BLaER1 treated with 17β-estradiol and CSF1 and Interleukin-3, amounts not matched to agents 10 nM and 100 nM (cell line): ENCODE data around the gene PHF20.

Source experiments
- H3K27ac ChIP-seq, 11 experiments: shearing (Covaris generic); formaldehyde crosslinking; 2 replicates each; pipeline ENCODE4 v1.8.1; 2022
- H3K27me3 ChIP-seq, 11 experiments: shearing (Covaris generic); formaldehyde crosslinking; 2 replicates each; pipeline ENCODE4 v1.8.1; 2022
- H3K36me3 ChIP-seq, 11 experiments: shearing (Covaris generic); formaldehyde crosslinking; 2 replicates each; pipeline ENCODE4 v1.8.1; 2022
- H3K4me1 ChIP-seq, 10 experiments: shearing (Covaris generic); formaldehyde crosslinking; 2 replicates each; pipeline ENCODE4 v1.8.1; 2022
- H3K4me2 ChIP-seq, 11 experiments: shearing (Covaris generic); formaldehyde crosslinking; 2 replicates each; pipeline ENCODE4 v1.8.1; 2022
- H3K4me3 ChIP-seq, 10 experiments: shearing (Covaris generic); formaldehyde crosslinking; 2 replicates each; pipeline ENCODE4 v1.8.1; 2022
- H3K9ac ChIP-seq, 11 experiments: shearing (Covaris generic); formaldehyde crosslinking; 2 replicates each; pipeline ENCODE4 v1.8.1; 2022
- H3K9me3 ChIP-seq, 11 experiments: shearing (Covaris generic); formaldehyde crosslinking; replicated peaks in 1 of 11; 2 replicates each; pipeline ENCODE4 v1.8.1; 2022
- H4K20me1 ChIP-seq, 11 experiments: shearing (Covaris generic); formaldehyde crosslinking; 2 replicates each; pipeline ENCODE4 v1.8.1; 2022
- Cebpa-rat ChIP-seq, 11 experiments: shearing (Covaris generic); IDR thresholded peaks; 2 replicates each; pipeline ENCODE4 v1.8.1; 2022

The PHF20 gene

GRCh38 chr20:35974256-35974655 is 202.4 kb downstream of the PHF20 start:
- TF ChIP-seq Cebpa-rat (IDR thresholded peaks at IDR 0.05), result no peak
- no peaks in the 10 kb centered on the region for H3K36me3 ChIP-seq
- H3K4me1 ChIP-seq, result peaks cover 0 to 46% (median 22%) of the 10 kb centered on the region in 10 experiments; a peak in 16 of 20 replicates
- H4K20me1 ChIP-seq, result no peaks in the 10 kb centered on the region
- H3K4me3 ChIP-seq, result no peak overlapping the region
- H3K27me3 ChIP-seq, result no peaks in the 10 kb centered on the region
- H3K27ac ChIP-seq, result no peak overlapping the region
- H3K9ac ChIP-seq, result no peak overlapping the region
- H3K4me2 ChIP-seq, result no peak overlapping the region
- peaks cover 0 to 7% (median 0%) of the 10 kb centered on the region in 11 experiments; a peak in 4 of 22 replicates for H3K9me3 ChIP-seq

- TF ChIP-seq Cebpa-rat (IDR thresholded peaks at IDR 0.05), result no peak
- H3K27ac ChIP-seq, result peak overlapping the region in 4 of 11 experiments; percentile 9 to 83 (median 59); a peak in 7 of 22 replicates
- H3K9me3 ChIP-seq, result peaks cover 0 to 7% (median 0%) of the 10 kb centered on the region in 11 experiments; a peak in 4 of 22 replicates
- H3K9ac ChIP-seq, result no peak overlapping the region
- H3K36me3 ChIP-seq, result no peaks in the 10 kb centered on the region
- no peaks in the 10 kb centered on the region for H3K27me3 ChIP-seq
- no peaks in the 10 kb centered on the region for H4K20me1 ChIP-seq
- peak overlapping the region in 4 of 11 experiments; percentile 4 to 78 (median 58); a peak in 6 of 22 replicates for H3K4me2 ChIP-seq
- no peak overlapping the region for H3K4me3 ChIP-seq
- peaks cover 0 to 58% (median 29%) of the 10 kb centered on the region in 10 experiments; a peak in 16 of 20 replicates for H3K4me1 ChIP-seq
Measured at GRCh38 chr20:35975576-35976373, 204.0 kb downstream of the PHF20 start.

GRCh38 chr20:35978041-35978513 is 206.3 kb downstream of the PHF20 start:
- H3K4me1 ChIP-seq, result peaks cover 0 to 70% (median 29%) of the 10 kb centered on the region in 10 experiments; a peak in 16 of 20 replicates
- H3K27ac ChIP-seq, result peak overlapping the region in 10 of 11 experiments; percentile 49 to 83 (median 68); a peak in 21 of 22 replicates
- H4K20me1 ChIP-seq, result no peaks in the 10 kb centered on the region
- peak overlapping the region in 1 of 10 experiments; percentile 13; a peak in 1 of 20 replicates for H3K4me3 ChIP-seq
- no peaks in the 10 kb centered on the region for H3K9me3 ChIP-seq
- peak in 10 of 11 experiments; percentile 37 to 92 (median 76); a peak in 18 of 22 replicates for TF ChIP-seq Cebpa-rat (IDR thresholded peaks at IDR 0.05)
- H3K36me3 ChIP-seq, result no peaks in the 10 kb centered on the region
- no peaks in the 10 kb centered on the region for H3K27me3 ChIP-seq
- H3K4me2 ChIP-seq, result peak overlapping the region in 10 of 11 experiments; percentile 15 to 78 (median 63); a peak in 18 of 22 replicates
- H3K9ac ChIP-seq, result peak overlapping the region in 6 of 11 experiments; percentile 6 to 58 (median 44); a peak in 8 of 22 replicates

GRCh38 chr20:35979544-35979943 is 207.7 kb downstream of the PHF20 start:
- peak overlapping the region in 6 of 11 experiments; percentile 60 to 78 (median 72); a peak in 12 of 22 replicates for H3K4me2 ChIP-seq
- H3K9me3 ChIP-seq, result no peaks in the 10 kb centered on the region
- H3K4me3 ChIP-seq, result no peak overlapping the region
- H3K36me3 ChIP-seq, result no peaks in the 10 kb centered on the region
- H3K9ac ChIP-seq, result peak overlapping the region in 3 of 11 experiments; percentile 14 to 42 (median 20); a peak in 3 of 22 replicates
- TF ChIP-seq Cebpa-rat (IDR thresholded peaks at IDR 0.05), result no peak
- no peaks in the 10 kb centered on the region for H4K20me1 ChIP-seq
- no peaks in the 10 kb centered on the region for H3K27me3 ChIP-seq
- peaks cover 0 to 70% (median 29%) of the 10 kb centered on the region in 10 experiments; a peak in 16 of 20 replicates for H3K4me1 ChIP-seq
- H3K27ac ChIP-seq, result peak overlapping the region in 6 of 11 experiments; percentile 7 to 83 (median 70); a peak in 8 of 22 replicates

- Histone ChIP-seq H3K36me3 (no peaks in the 10 kb centered on the region), H4K20me1 (no peaks in the 10 kb centered on the region), H3K4me2 (peak overlapping the region in 2 of 11 experiments; percentile 30 to 46; a peak in 5 of 22 replicates), H3K9me3 (no peaks in the 10 kb centered on the region), H3K27ac (peak overlapping the region in 1 of 11 experiments; percentile 9; a peak in 1 of 22 replicates), H3K27me3 (no peaks in the 10 kb centered on the region), H3K9ac (no peak overlapping the region), H3K4me1 (peaks cover 0 to 56% (median 29%) of the 10 kb centered on the region in 10 experiments; a peak in 16 of 20 replicates), H3K4me3 (no peak overlapping the region)
- TF ChIP-seq Cebpa-rat (IDR thresholded peaks at IDR 0.05), result no peak
Measured at GRCh38 chr20:35981969-35982368, 210.2 kb downstream of the PHF20 start.

GRCh38 chr20:35984382-35984781 is 212.6 kb downstream of the PHF20 start:
- H3K9ac ChIP-seq, result no peak overlapping the region
- H3K4me2 ChIP-seq, result peak overlapping the region in 3 of 11 experiments; percentile 15 to 59 (median 28); a peak in 5 of 22 replicates
- H3K4me3 ChIP-seq, result no peak overlapping the region
- H3K4me1 ChIP-seq, result peaks cover 0 to 32% (median 6%) of the 10 kb centered on the region in 10 experiments; a peak in 12 of 20 replicates
- H3K9me3 ChIP-seq, result no peaks in the 10 kb centered on the region
- H3K27ac ChIP-seq, result no peak overlapping the region
- H3K27me3 ChIP-seq, result no peaks in the 10 kb centered on the region
- no peaks in the 10 kb centered on the region for H4K20me1 ChIP-seq
- no peaks in the 10 kb centered on the region for H3K36me3 ChIP-seq
- no peak for TF ChIP-seq Cebpa-rat (IDR thresholded peaks at IDR 0.05)

- Histone ChIP-seq H3K36me3 (no peaks in the 10 kb centered on the region), H3K9me3 (no peaks in the 10 kb centered on the region), H3K27me3 (no peaks in the 10 kb centered on the region), H3K4me2 (no peak overlapping the region), H3K9ac (no peak overlapping the region), H4K20me1 (no peaks in the 10 kb centered on the region), H3K4me3 (no peak overlapping the region), H3K4me1 (peaks cover 0 to 21% (median 0%) of the 10 kb centered on the region in 10 experiments; a peak in 9 of 20 replicates), H3K27ac (no peak overlapping the region)
- TF ChIP-seq Cebpa-rat (IDR thresholded peaks at IDR 0.05), result no peak
Measured at GRCh38 chr20:35985806-35986205, 214.0 kb downstream of the PHF20 start.

GRCh38 chr20:35988910-35989463 is 217.2 kb downstream of the PHF20 start:
- Histone ChIP-seq H3K9me3 (no peaks in the 10 kb centered on the region), H3K4me3 (no peak overlapping the region), H3K27ac (no peak overlapping the region), H3K4me1 (peaks cover 0 to 10% (median 8%) of the 10 kb centered on the region in 10 experiments; a peak in 14 of 20 replicates), H3K9ac (no peak overlapping the region), H3K27me3 (no peaks in the 10 kb centered on the region), H3K36me3 (no peaks in the 10 kb centered on the region), H4K20me1 (no peaks in the 10 kb centered on the region), H3K4me2 (no peak overlapping the region)
- no peak for TF ChIP-seq Cebpa-rat (IDR thresholded peaks at IDR 0.05)
